IPS-20b (cell line): ENCODE results near the gene RPL23.

ENCODE experiments used
- H3K27ac ChIP-seq: one replicate; pipeline ENCODE4 v1.5.1; 2013; ENCODE audit warnings: low read length
- H3K27me3 ChIP-seq: 2 replicates; pipeline ENCODE4 v1.6.1; 2013; ENCODE audit warnings: mild to moderate bottlenecking, low read length, inconsistent platforms; ENCODE audit not compliant: insufficient read depth
- H3K36me3 ChIP-seq: 2 replicates; pipeline ENCODE4 v1.6.1; 2013; ENCODE audit warnings: low read depth, mild to moderate bottlenecking, inconsistent platforms, low read length, moderate library complexity; ENCODE audit not compliant: insufficient read depth
- H3K4me1 ChIP-seq: 2 replicates; pipeline ENCODE4 v1.6.1; 2013; ENCODE audit warnings: mild to moderate bottlenecking, control low read depth, inconsistent platforms, low read length, moderate library complexity; ENCODE audit not compliant: insufficient read depth
- H3K4me3 ChIP-seq: 2 replicates; pipeline ENCODE4 v1.5.1; 2013; ENCODE audit warnings: mild to moderate bottlenecking, low read length, inconsistent platforms
- H3K9ac ChIP-seq: 2 replicates; pipeline ENCODE4 v1.6.1; 2013; ENCODE audit warnings: low read depth, mild to moderate bottlenecking, inconsistent platforms, low read length, moderate library complexity
- H3K9me3 ChIP-seq: 2 replicates; pipeline ENCODE4 v1.6.1; 2013; ENCODE audit warnings: mild to moderate bottlenecking, low read depth, low read length, inconsistent platforms; ENCODE audit not compliant: insufficient read depth

RPL23 gene

DNA sequence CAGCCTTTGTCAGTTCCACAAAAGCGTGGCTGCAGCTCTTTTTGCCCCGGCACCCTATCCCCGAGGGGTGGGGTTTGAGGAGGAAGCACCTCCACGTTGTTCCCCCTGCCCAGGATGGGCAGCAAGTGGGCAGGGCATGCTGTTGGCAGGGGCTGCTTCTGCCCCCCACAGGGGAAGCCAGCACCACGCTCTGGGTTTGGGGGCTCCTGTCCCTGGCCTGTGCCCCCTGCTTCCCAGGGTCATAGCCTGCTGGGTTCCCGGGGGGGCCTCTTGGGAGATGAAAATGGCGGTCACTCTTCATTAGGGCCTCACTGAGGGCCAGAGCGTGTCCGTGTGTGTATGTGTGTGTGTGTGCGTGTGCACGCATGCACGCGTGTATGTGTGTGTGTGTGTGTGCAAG, 39.1 kb upstream of the RPL23 start:
- no peaks in the 10 kb centered on the region for H3K27me3 ChIP-seq
- H3K4me1 ChIP-seq: 0 out of 2 replicates have a peak, but pooled peaks cover 3% of the 10 kb centered on the region
- no peak overlapping the region for H3K27ac ChIP-seq
- H3K9me3 ChIP-seq: no peaks in the 10 kb centered on the region
- no peak overlapping the region for H3K9ac ChIP-seq
- H3K36me3 ChIP-seq: peaks cover 73% of the 10 kb centered on the region
- no peak overlapping the region for H3K4me3 ChIP-seq

DNA sequence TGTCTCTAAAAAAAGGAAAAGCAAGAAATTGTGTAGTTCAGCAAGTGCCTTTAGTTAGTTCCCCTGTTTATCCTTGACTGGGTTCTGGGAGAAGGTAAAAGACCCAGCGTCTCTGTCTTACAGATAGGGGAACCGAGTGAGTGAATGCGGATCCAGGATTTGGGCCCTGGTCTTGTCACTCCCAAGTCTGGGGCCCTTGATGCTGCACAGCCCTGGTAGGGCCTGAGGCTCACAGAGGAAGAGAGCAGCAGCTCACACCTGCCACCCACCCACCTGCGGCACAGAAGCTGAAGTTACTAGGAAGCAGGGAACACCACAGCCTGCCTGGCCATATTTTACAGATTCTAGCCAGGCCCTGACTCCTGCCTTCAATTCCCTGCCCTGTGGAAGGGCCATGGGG, 38.6 kb upstream of the RPL23 start:
- Histone ChIP-seq H3K9me3 (no peaks in the 10 kb centered on the region), H3K9ac (no peak overlapping the region), H3K4me3 (no peak overlapping the region), H3K36me3 (peaks cover 75% of the 10 kb centered on the region), H3K4me1 (0 out of 2 replicates have a peak, but pooled peaks cover 3% of the 10 kb centered on the region), H3K27ac (no peak overlapping the region), H3K27me3 (no peaks in the 10 kb centered on the region)

DNA sequence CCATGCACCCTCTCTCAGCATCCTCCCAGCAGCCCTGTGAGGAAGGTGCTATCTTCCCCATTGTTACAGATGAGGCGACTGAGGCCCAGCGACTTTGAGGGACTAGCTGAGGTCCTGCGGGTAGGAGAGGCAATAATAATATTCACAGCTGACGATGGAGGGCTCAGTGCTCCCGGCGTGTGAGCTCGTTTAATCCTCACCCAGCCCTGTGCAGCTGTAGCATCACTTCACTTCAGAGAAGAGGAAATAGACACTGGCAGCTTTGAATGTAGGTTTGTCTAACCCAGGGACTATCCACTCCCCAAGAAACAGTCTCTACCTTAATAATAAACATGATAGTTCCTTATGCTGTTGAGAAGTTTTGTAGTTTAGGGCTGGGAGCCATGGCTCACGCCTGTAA, 37.9 kb upstream of the RPL23 start:
- Histone ChIP-seq H3K36me3 (peaks cover 72% of the 10 kb centered on the region), H3K4me1 (peaks cover 3% of the 10 kb centered on the region; the same call in 1 of the 2 replicates), H3K4me3 (no peak overlapping the region), H3K27ac (no peak overlapping the region), H3K27me3 (no peaks in the 10 kb centered on the region), H3K9me3 (no peaks in the 10 kb centered on the region), H3K9ac (no peak overlapping the region)

DNA sequence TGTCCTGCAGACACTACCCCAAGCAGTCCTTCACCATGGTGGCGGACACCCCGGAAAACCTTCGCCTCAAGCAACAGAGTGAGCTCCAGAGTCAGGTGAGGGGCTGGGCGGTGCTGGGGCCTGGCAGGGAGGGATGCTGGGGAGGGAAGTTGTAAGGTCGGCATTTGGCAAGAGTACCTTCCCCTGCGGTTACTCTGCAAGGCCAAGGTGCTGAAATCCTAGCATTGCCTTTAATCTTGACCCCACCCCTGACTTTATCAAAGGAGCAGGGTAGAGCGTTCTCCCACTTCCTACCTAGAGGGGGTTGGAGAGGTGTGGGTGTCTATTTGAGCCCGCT, 36.9 kb upstream of the RPL23 start:
- no peak overlapping the region for H3K9ac ChIP-seq
- no peaks in the 10 kb centered on the region for H3K9me3 ChIP-seq
- no peak overlapping the region for H3K27ac ChIP-seq
- H3K4me3 ChIP-seq: no peak overlapping the region
- peaks cover 9% of the 10 kb centered on the region for H3K4me1 ChIP-seq
- peaks cover 68% of the 10 kb centered on the region for H3K36me3 ChIP-seq
- no peaks in the 10 kb centered on the region for H3K27me3 ChIP-seq

DNA sequence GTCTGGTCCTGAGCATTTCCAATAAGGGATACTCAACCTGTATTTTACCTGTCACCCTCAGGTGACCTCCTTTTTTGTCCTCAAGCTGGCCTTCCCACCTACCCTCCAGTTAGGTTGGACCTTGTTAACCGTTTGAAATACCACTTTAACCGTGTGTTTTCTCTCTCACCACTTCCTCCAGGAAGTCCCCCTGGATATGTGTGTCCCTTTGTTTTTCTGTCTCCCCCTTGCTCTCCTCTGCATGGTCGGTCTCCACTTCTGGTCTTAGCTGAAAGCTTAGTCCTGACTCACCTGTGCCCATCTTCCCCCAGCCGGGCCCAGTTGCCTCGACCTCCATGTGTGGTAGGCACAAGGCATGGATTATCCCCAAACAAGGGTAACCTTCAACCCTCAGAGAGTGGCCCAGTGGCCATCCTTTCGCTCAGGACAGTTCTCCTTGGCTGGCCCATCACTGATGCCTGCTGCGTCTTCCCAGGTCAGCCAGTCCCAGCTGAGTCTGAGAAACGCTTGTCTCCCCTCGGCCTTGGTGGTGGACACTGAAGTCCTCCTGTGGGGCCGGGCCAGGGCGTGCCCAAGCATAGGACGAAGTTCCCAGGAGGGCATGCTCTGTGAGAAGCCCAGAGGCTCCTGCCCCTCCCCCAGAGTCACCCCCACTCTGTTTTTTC, 36.4 kb upstream of the RPL23 start:
- Histone ChIP-seq H3K27me3 (no peaks in the 10 kb centered on the region), H3K9ac (no peak overlapping the region), H3K4me3 (no peak overlapping the region), H3K36me3 (peaks cover 67% of the 10 kb centered on the region), H3K27ac (no peak overlapping the region), H3K4me1 (peaks cover 13% of the 10 kb centered on the region), H3K9me3 (no peaks in the 10 kb centered on the region)

DNA sequence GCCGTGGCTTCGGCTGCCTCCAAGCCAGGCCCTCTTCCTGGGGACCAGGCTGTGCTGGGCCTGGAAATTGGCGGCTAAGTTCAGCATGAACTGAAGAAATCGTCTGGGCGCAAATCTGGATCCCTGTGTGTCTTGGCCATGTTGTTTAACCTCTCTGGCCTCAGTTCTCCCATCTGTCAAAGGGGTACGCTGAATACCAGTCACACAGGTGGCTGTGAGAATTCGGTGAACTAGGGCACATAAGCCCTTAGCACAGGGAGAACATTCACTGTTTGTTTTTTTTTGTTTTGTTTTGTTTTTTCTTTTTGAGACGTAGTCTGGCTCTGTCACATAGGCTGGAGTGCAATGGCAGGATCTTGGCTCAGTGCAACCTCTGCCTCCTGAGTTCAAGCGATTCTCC, 35.3 kb upstream of the RPL23 start:
- H3K36me3 ChIP-seq: peaks cover 59% of the 10 kb centered on the region
- no peaks in the 10 kb centered on the region for H3K27me3 ChIP-seq
- H3K4me3 ChIP-seq: no peak overlapping the region
- H3K9ac ChIP-seq: no peak overlapping the region
- H3K27ac ChIP-seq: no peak overlapping the region
- H3K4me1 ChIP-seq: peaks cover 14% of the 10 kb centered on the region
- H3K9me3 ChIP-seq: no peaks in the 10 kb centered on the region

DNA sequence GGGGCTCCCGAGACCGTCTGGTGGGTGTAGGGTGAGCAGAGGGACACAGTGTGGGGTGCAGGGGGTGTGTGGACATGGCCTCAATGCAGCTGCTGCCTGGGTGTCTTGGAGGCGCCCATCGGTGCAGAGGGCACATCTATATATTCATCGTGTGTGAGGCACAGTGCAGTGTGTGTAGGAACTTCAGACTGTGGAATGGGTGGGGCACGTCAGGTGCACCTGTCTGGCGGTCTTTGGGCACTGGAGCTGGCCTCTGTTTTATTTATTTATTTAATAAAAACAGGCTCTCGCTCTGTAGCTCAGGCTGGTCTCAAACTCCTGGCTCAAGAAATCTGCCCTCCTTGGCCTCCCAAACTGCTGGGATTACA, 33.1 kb upstream of the RPL23 start:
- Histone ChIP-seq H3K9ac (no peak overlapping the region), H3K27me3 (no peaks in the 10 kb centered on the region), H3K27ac (no peak overlapping the region), H3K9me3 (no peaks in the 10 kb centered on the region), H3K4me1 (peaks cover 31% of the 10 kb centered on the region), H3K36me3 (peaks cover 49% of the 10 kb centered on the region), H3K4me3 (no peak overlapping the region)

DNA sequence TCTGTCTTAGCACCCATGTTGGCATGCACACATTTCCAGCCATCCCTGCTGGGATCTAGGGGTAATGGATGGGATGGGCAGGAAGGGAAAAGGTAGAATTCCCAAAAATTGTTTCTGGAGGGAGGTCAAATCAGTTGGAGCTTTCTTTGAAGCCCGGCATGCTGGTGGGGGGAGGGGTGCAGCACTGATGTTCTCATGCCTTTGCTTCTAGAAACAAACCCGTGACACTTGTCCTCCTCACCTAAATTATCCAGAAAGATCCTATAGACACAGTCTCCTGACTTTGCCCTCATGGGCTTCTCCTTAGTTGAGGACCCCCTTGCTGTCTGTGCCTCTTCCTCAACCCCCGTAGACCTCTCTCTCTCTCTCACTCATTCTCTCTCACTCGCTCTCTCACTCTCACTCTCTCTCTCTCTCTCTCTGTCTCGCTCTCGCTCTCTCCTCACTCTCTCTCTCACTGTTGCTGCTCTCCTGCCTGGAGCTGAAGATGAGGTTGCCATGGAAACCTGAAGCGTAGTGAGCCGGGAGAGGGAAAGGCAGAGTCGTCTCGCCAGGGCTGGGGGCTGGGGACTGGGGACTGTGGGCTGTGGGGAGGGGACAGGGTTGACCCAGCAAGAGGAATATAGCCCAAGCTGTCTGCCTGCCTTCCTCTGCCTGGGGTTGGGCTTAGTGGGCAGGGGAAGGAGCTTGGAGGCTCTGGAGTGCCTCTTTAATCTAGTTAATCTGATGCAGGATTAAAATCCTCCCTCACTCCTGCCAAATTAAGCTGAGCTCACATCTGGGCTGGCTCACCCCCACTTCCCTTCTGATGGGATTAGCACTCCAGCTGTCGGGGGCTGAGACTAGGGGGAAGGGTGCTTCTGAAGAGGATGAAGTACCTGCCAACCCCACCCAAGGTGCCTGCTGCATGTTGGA, 32.5 kb upstream of the RPL23 start:
- peak overlapping the region; percentile 15; the same call in 1 of the 2 replicates for H3K4me3 ChIP-seq
- H3K4me1 ChIP-seq: peaks cover 35% of the 10 kb centered on the region
- peak overlapping the region; percentile 16; the same call in 1 of the 2 replicates for H3K9ac ChIP-seq
- no peak overlapping the region for H3K27ac ChIP-seq
- H3K36me3 ChIP-seq: peaks cover 50% of the 10 kb centered on the region
- H3K27me3 ChIP-seq: no peaks in the 10 kb centered on the region
- H3K9me3 ChIP-seq: no peaks in the 10 kb centered on the region

DNA sequence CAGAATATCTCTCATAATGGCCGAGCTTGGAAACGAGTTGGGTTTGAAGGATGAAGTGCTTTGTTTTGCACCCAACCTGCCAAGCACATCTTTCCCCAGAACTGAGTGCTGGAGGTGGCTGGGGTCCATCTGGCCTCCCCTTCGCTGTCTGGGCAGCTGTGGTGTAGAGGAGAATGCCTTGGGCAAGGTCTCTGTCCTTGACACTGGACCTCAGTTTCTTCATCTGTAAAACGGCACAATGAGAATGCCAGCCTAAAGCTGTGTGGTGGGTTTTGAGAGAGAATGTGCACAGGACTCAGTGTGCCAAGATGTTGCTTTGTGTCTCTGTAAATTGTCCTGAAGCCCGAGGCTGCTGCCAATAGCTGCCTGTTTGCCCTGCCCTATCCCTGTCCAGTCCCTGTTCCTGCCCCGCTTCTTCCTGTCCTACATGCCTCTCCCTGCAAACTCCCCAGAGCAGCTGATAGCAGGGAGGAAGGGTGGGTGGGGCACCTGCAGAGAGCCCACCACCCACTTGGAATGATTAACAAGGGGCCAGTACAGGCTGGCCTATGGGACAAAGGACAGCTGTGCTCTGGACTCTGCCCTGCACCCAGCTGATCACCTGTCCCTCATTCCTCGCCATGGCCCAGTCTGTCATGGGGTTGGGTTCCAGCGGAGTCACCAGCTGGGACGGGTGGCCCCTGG, 31.7 kb upstream of the RPL23 start:
- peaks cover 42% of the 10 kb centered on the region for H3K4me1 ChIP-seq
- H3K27ac ChIP-seq: no peak overlapping the region
- no peak overlapping the region for H3K4me3 ChIP-seq
- H3K36me3 ChIP-seq: peaks cover 50% of the 10 kb centered on the region
- no peaks in the 10 kb centered on the region for H3K9me3 ChIP-seq
- peak overlapping the region; percentile 16; the same call in 1 of the 2 replicates for H3K9ac ChIP-seq
- no peaks in the 10 kb centered on the region for H3K27me3 ChIP-seq

DNA sequence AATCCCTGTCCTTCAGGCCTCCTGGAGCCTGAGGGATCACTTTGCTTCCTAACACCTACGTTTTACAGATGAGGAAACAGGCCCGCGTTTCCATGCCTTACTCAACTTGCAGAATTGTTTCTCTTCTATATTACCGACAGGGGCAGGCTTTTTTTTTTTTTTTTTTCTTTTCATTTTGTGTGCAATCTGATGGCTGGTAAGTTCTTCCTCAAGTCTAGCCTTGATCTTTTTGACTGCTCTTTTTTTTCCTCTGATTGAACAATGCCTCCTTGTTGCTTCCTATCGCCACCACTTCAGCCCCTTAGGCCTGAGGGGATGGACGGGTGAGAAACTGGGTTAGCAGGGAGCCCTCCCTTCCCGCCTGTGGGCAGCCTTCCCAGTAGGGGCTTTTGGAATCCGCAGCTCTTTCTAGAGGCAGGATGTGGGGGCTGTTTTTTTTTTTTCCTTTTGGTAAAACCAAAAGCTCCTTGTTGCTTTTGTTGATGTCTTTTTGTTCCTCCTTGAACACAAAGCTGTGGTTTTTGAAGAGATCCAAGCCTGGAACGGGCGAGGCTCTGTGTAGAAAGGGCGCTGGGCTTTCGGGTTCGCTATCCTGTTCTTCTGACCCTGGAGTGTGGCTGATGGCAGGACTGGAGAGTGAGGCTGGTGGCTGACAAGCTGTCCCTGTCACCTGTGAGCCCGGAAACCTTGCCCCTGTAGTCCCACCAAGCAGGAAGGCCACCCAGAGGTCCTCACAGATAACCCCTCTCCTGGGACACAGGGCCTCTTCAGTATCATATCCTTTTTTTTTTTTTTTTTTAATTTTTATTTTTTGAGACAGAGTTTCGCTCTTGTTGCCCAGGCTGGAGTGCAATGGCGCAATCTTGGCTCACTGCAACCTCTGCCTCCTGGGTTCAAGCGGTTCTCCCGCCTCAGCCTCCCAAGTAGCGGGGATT, 30.3 kb upstream of the RPL23 start:
- no peaks in the 10 kb centered on the region for H3K27me3 ChIP-seq
- peak overlapping the region; percentile 56; the same call in 1 of the 2 replicates for H3K9ac ChIP-seq
- H3K4me1 ChIP-seq: peaks cover 47% of the 10 kb centered on the region
- no peaks in the 10 kb centered on the region for H3K9me3 ChIP-seq
- peaks cover 46% of the 10 kb centered on the region for H3K36me3 ChIP-seq
- 0 out of 2 replicates have a peak overlapping the region, but pooled peaks have one; percentile 20 for H3K4me3 ChIP-seq
- H3K27ac ChIP-seq: no peak overlapping the region

DNA sequence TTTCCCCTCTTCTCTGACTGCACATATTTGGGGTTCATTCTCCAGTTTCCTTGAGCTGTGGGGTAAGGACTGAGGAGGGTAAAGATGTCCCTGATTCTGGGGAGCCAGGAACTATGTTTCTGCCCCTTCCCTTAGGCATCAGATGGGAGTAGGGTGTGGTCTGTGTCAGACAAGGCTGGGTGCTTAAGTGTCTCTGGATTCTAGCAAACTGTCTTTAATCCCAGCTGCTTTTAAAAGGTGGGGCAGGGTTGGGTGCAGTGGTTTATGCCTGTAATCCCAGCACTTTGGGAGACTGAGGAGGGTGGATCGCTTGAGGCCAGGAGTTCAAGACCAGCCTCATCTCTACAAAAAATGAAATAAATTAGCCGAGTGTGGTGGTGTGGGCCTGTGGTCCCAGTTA, 29.3 kb upstream of the RPL23 start:
- Histone ChIP-seq H3K4me1 (peaks cover 57% of the 10 kb centered on the region), H3K4me3 (no peak overlapping the region), H3K9me3 (no peaks in the 10 kb centered on the region), H3K27me3 (no peaks in the 10 kb centered on the region), H3K27ac (no peak overlapping the region), H3K9ac (no peak overlapping the region; the same call in 1 of the 2 replicates), H3K36me3 (peaks cover 49% of the 10 kb centered on the region)
